GM15510 (cell line): ENCODE results near the gene DENND5B.

Experiments used
- POLR2A ChIP-seq: IDR thresholded peaks from 3 replicates; pipeline ENCODE4 v1.6.1; 2011; ENCODE audit warnings: borderline replicate concordance; ENCODE audit not compliant: insufficient read length; ENCODE audit errors: extremely low read depth

DENND5B gene

GRCh38 chr12:31492599-31493196 is 98.2 kb downstream of the DENND5B start:
- no peak for TF ChIP-seq POLR2A

- no peak for TF ChIP-seq POLR2A
These were observed 98.9 kb downstream of the DENND5B start for GRCh38 chr12:31491841-31492598.

GRCh38 chr12:31491241-31491794 is 99.6 kb downstream of the DENND5B start:
- no peak for TF ChIP-seq POLR2A

- no peak for TF ChIP-seq POLR2A
These were observed 102.1 kb downstream of the DENND5B start for GRCh38 chr12:31488737-31489338.

GRCh38 chr12:31485571-31485970 is 105.4 kb downstream of the DENND5B start:
- no peak for TF ChIP-seq POLR2A

GRCh38 chr12:31482816-31483215 is 108.1 kb downstream of the DENND5B start:
- TF ChIP-seq POLR2A = no peak

GRCh38 chr12:31481415-31481814 is 109.5 kb downstream of the DENND5B start:
- TF ChIP-seq POLR2A = no peak

GRCh38 chr12:31479516-31480210 is 111.3 kb downstream of the DENND5B start:
- TF ChIP-seq POLR2A = no peak

- no peak for TF ChIP-seq POLR2A
These were observed 112.0 kb downstream of the DENND5B start for GRCh38 chr12:31478898-31479297.

GRCh38 chr12:31478425-31478824 is 112.5 kb downstream of the DENND5B start:
- TF ChIP-seq POLR2A = no peak

GRCh38 chr12:31477687-31478086 is 113.2 kb downstream of the DENND5B start:
- TF ChIP-seq POLR2A = no peak

- TF ChIP-seq POLR2A = no peak
These were observed 114.5 kb downstream of the DENND5B start for GRCh38 chr12:31476437-31476836.

GRCh38 chr12:31474751-31475150 is 116.2 kb downstream of the DENND5B start:
- no peak for TF ChIP-seq POLR2A

- TF ChIP-seq POLR2A = no peak
These were observed 119.1 kb downstream of the DENND5B start for GRCh38 chr12:31471823-31472222.

GRCh38 chr12:31471051-31471450 is 119.9 kb downstream of the DENND5B start:
- no peak for TF ChIP-seq POLR2A

- no peak for TF ChIP-seq POLR2A
These were observed 120.5 kb downstream of the DENND5B start for GRCh38 chr12:31470459-31470858.

GRCh38 chr12:31466768-31467167 is 124.2 kb downstream of the DENND5B start:
- TF ChIP-seq POLR2A = no peak
